HEK293T (cell line): Measurements from ENCODE around the gene ARFGEF3.

Experiments used
- ARNT ChIP-seq: fragments of 450-650 bp; IDR thresholded peaks from 2 replicates; pipeline ENCODE4 v1.6.1; 2017; ENCODE audit warnings: mild to moderate bottlenecking
- BHLHE40 ChIP-seq: fragments of 450-650 bp; IDR thresholded peaks from 2 replicates; pipeline ENCODE4 v1.6.1; 2016; ENCODE audit warnings: mild to moderate bottlenecking, moderate library complexity, borderline replicate concordance
- ELF4 ChIP-seq: fragments of 450-650 bp; IDR thresholded peaks from 2 replicates; pipeline ENCODE4 v1.6.1; 2017; ENCODE audit warnings: antibody characterized with exemption
- FOXK2 ChIP-seq: fragments of 450-650 bp; IDR thresholded peaks from 2 replicates; pipeline ENCODE4 v1.6.1; 2016; ENCODE audit warnings: mild to moderate bottlenecking
- FOXM1 ChIP-seq: fragments of 450-650 bp; IDR thresholded peaks from 2 replicates; pipeline ENCODE4 v1.6.1; 2017; ENCODE audit warnings: mild to moderate bottlenecking, borderline replicate concordance
- NFRKB ChIP-seq: fragments of 450-650 bp; IDR thresholded peaks from 2 replicates; pipeline ENCODE4 v1.6.1; 2016; ENCODE audit warnings: mild to moderate bottlenecking, moderate library complexity
- TARDBP ChIP-seq: fragments of 450-650 bp; IDR thresholded peaks from 2 replicates; pipeline ENCODE4 v1.6.1; 2016
- ZNF384 ChIP-seq: fragments of 450-650 bp; IDR thresholded peaks from 2 replicates; pipeline ENCODE4 v1.6.1; 2016
- TF ChIP-seq, protein P1 (sequence below): fragments of 450-650 bp; IDR thresholded peaks from 2 replicates; pipeline ENCODE4 v1.6.1; 2016

DNA sequence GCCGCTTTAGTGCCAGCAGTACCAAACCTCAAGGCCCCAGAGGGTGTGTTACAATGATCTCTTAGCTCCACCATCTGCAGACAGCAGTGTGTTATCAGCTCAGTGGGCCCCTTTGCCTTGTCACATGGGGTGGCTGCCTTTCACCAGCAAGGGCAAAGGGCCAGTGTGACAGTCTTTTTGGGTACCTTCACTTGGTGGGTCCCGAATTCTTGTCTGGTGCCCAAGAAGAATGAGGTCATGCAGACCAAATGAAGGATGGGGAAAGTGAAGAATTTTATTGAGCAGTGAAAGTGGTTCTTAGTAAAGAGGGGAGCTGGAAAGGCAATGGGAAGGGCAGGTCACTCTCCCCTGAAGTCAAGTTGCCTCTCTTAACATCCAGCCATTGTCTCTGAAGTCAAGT lies 213.1 kb downstream of the ARFGEF3 start:
- TF ChIP-seq ELF4 (no peak), ARNT (no peak), FOXM1 (no peak), NFRKB (no peak), TARDBP (no peak), FOXK2 (no peak), BHLHE40 (no peak), ZNF384 (no peak)
- TF ChIP-seq, protein P1, sequence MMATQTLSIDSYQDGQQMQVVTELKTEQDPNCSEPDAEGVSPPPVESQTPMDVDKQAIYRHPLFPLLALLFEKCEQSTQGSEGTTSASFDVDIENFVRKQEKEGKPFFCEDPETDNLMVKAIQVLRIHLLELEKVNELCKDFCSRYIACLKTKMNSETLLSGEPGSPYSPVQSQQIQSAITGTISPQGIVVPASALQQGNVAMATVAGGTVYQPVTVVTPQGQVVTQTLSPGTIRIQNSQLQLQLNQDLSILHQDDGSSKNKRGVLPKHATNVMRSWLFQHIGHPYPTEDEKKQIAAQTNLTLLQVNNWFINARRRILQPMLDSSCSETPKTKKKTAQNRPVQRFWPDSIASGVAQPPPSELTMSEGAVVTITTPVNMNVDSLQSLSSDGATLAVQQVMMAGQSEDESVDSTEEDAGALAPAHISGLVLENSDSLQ, result no peak
